ENCODE data around the gene DUSP6. TPM values are rescaled to one million over a fixed set of nuclear protein-coding genes. Genes with fewer than 3 reads are reported as not detected.

DUSP6 gene
- total RNA-seq, 1 donor from 2014 or later: 43.0 TPM

DNA sequence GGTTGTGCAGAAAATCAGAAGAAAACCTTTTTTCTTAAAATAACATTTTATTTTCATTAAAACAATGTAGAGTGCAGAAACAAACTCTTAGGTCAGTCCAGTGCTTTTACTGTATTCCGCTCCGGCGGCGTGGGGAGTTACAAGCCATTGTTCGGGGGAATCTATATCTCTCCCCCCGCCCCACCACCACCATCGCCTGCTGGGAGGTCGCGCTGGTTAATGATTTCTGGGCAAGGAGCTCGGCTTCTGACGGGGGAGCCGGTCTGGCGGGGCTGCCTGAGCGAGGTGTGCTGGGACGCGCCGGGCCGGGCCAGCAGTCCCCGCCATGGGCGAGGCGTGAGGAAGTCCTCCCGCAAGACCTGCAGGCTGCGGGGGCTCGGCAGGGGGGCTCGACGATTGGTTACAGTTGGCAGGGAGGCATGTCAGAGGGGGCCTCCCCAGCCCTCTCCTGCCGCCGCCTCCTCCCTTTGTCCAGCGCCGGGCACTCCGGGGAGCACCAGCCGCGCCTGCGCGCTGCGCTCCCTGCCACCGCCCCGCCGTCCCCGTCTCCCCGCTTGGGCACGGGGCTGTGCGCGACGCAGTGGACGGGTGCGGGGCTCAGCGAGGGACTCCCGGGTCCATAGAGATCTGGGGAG lies 1.0 kb upstream of the DUSP6 start:
- Mint-ChIP-seq H3K4me3 (peak overlapping the region; percentile 95), H3K27ac (peak overlapping the region; percentile 96), H3K36me3 (peaks cover 14% of the 10 kb centered on the region), H3K9me3 (no peaks in the 10 kb centered on the region), H3K27me3 (peaks cover 6% of the 10 kb centered on the region), H3K4me1 (ENCODE audit: unreplicated experiment) (peaks cover 48% of the 10 kb centered on the region)
- DNase-seq (ENCODE audit: extremely low spot score, unreplicated experiment): peak; percentile 88
- TF ChIP-seq, protein P1, sequence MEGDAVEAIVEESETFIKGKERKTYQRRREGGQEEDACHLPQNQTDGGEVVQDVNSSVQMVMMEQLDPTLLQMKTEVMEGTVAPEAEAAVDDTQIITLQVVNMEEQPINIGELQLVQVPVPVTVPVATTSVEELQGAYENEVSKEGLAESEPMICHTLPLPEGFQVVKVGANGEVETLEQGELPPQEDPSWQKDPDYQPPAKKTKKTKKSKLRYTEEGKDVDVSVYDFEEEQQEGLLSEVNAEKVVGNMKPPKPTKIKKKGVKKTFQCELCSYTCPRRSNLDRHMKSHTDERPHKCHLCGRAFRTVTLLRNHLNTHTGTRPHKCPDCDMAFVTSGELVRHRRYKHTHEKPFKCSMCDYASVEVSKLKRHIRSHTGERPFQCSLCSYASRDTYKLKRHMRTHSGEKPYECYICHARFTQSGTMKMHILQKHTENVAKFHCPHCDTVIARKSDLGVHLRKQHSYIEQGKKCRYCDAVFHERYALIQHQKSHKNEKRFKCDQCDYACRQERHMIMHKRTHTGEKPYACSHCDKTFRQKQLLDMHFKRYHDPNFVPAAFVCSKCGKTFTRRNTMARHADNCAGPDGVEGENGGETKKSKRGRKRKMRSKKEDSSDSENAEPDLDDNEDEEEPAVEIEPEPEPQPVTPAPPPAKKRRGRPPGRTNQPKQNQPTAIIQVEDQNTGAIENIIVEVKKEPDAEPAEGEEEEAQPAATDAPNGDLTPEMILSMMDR (conservative IDR thresholded peaks at IDR 0.05): peak; percentile 15

DNA sequence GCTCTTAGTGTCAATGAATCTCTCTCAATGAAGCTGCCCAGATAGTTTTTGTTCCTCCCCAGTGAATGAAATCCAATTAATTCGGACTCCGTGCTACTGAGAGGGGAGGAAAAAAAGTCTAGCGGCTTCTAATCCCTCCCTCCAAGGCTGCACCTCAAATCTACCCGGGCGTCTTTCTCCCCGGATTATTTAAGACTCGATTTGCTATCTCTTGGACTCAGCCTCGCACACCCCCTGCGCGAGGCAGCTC lies 134 bp downstream of the DUSP6 start:
- peaks cover 47% of the 10 kb centered on the region for H3K4me1 Mint-ChIP-seq (ENCODE audit: unreplicated experiment)
- H3K36me3 Mint-ChIP-seq: peaks cover 12% of the 10 kb centered on the region
- TF ChIP-seq, protein P1 (conservative IDR thresholded peaks at IDR 0.05): no peak
- H3K9me3 Mint-ChIP-seq: no peaks in the 10 kb centered on the region
- peaks cover 6% of the 10 kb centered on the region for H3K27me3 Mint-ChIP-seq
- peak overlapping the region; percentile 95 for H3K4me3 Mint-ChIP-seq
- no peak for DNase-seq (ENCODE audit: extremely low spot score, unreplicated experiment)
- peak overlapping the region; percentile 96 for H3K27ac Mint-ChIP-seq

DNA sequence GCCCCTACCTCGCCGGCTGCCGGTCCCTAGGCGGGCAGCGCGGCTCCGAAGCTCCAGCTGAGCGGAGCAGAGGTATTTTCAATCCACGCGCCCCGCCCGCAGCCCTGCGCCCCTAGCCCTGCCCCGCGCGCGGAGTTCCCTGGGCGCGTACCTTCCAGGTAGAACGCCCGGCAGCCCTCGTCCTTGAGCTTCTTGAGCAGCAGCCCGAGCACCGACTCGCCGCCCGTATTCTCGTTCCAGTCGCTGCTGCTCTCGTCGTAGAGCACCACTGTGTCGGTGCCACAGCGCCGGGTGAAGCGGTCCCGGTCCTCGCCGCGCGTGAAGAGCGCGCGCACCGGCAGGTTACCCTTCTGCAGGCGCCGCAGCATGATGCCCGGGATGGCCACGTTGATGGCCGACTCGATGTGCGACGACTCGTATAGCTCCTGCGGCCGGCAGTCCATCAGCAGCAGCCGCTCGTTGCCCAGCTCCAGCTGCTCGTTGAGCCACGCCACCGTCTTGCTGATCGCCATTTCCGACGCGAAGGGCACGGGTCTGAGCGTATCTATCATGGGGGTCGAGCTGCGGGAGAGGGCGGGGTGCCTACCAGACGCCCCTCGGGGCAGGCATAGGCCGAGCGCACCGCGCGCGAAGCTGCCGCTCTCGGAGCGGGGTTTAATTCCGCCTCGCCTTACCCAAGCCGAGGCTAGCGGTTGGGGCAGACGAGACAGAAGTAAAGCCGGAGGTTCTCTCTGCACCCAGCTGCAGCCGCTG lies 636 bp downstream of the DUSP6 start:
- Mint-ChIP-seq H3K4me3 (peak overlapping the region; percentile 95), H3K27me3 (peaks cover 6% of the 10 kb centered on the region), H3K9me3 (no peaks in the 10 kb centered on the region), H3K4me1 (ENCODE audit: unreplicated experiment) (peaks cover 47% of the 10 kb centered on the region), H3K27ac (peak overlapping the region; percentile 96), H3K36me3 (peaks cover 12% of the 10 kb centered on the region)
- DNase-seq (ENCODE audit: extremely low spot score, unreplicated experiment): no peak
- TF ChIP-seq, protein P1 (conservative IDR thresholded peaks at IDR 0.05): no peak

DNA sequence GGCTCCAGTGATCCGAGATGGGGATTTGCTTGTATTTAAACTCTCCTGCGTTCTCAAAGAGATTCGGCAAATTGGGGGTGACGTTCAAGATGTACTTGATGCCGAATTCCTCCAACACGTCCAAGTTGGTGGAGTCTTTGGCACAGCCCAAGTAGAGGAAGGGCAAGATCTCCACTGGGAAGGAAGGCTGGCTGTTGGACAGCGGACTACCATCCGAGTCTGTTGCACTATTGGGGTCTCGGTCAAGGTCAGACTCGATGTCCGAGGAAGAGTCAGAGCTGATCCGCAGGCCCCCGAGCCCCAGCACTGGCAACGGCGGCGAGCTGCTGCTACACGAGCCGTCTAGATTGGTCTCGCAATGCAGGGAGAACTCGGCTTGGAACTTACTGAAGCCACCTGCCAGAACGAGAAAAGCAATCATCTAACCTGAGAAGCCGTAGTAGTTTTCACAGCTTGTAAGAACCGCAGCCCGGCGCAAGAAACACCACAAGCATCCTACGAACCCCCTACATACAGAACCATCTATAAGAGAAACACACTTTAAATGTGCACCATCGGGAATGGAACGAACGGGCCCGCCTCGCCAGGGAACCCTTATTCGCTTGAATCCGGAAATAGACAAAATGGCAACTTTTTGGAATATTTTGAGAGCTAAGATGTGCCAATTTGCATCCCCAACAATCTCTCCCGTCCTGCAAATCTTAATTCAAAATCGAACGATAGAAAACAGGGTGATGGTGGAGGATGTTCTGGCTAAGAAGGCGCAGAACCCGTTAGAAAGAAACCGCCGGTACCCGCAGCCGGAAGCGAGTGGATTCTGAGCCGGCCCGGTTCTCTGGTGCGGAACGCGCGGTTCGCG lies 1.4 kb downstream of the DUSP6 start:
- DNase-seq (ENCODE audit: extremely low spot score, unreplicated experiment): no peak
- Mint-ChIP-seq H3K36me3 (peaks cover 12% of the 10 kb centered on the region), H3K27me3 (peaks cover 6% of the 10 kb centered on the region), H3K9me3 (no peaks in the 10 kb centered on the region), H3K4me3 (peak overlapping the region; percentile 95), H3K27ac (peak overlapping the region; percentile 89), H3K4me1 (ENCODE audit: unreplicated experiment) (peaks cover 49% of the 10 kb centered on the region)
- TF ChIP-seq, protein P1 (conservative IDR thresholded peaks at IDR 0.05): no peak

DNA sequence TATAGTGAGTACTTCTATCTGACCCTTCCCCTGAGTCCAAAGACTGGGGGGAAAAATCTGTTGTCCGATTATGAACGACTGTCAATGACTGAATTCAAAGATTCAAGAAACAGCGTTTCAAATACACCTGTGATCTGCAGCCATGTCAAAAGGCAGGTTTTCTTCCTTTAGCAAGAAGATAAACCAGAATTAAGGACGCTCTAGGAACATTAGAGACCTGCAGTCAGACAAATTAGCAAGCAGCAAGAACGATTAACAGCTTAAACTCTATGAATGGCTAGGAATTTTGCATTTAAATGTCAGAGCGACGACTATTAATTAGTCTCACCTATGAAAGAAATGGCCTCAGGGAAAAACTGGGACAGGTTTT lies 2.1 kb downstream of the DUSP6 start:
- Mint-ChIP-seq H3K4me1 (ENCODE audit: unreplicated experiment) (peaks cover 48% of the 10 kb centered on the region), H3K9me3 (no peaks in the 10 kb centered on the region), H3K27ac (peak overlapping the region; percentile 89), H3K36me3 (peaks cover 12% of the 10 kb centered on the region), H3K27me3 (peaks cover 6% of the 10 kb centered on the region), H3K4me3 (peak overlapping the region; percentile 95)
- TF ChIP-seq, protein P1 (conservative IDR thresholded peaks at IDR 0.05): no peak
- no peak for DNase-seq (ENCODE audit: extremely low spot score, unreplicated experiment)
